Measurements from ENCODE around the gene MARK3.

Gene MARK3

DNA sequence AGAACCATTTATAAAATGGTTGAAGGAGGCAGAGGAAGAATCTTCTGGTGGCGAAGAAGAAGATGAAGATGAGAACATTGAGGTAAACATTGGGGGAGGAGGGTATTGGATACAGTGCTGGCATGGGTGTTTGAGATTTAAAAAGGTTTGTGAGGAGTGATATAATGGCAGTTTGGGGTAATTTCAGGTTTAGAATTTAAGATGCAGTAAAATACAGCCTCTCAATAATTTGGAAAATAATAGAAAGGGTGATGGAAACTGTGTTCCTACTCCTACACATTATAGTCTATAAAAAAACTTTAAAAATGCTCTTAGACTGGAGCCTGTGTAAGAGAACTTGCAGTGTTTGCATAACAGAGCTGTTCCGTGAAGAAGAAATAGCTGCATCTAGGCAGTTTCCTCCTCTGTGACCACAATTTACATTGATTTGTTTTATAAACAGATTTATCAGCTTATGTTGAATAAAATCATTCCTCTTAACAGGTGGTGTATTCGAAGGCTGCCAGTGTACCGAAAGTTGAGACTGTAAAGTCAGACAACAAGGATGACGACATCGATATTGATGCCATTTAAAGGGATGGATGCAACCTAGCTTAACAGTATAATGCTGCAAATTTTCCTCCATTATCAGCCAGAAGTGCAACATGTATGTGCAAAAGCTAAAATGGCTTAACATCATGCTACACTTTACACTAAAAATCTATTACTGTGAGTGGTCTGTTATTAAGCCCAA lies 44.6 kb upstream of the MARK3 start:
- Histone ChIP-seq H3K9me3 (ENCODE audit: control insufficient read depth, low read length) (no peaks in the 10 kb centered on the region), H3K27me3 (ENCODE audit: control insufficient read depth, insufficient read depth, low read length) (no peaks in the 10 kb centered on the region), H3K9ac (no peak overlapping the region), H3K36me3 (ENCODE audit: control insufficient read depth, insufficient read depth, low read length) (no peaks in the 10 kb centered on the region), H3K4me2 (ENCODE audit: low read length) (no peak overlapping the region), H3K27ac (no peak overlapping the region), H3K4me1 (peaks cover 13% of the 10 kb centered on the region), H3K79me2 (peaks cover 14% of the 10 kb centered on the region), H2AFZ (no peak overlapping the region), H3K4me3 (ENCODE audit: low read depth, low read length) (no peak overlapping the region)
- TF ChIP-seq CTCF (IDR thresholded peaks at IDR 0.05), result no peak

- no peaks in the 10 kb centered on the region for H3K36me3 ChIP-seq (ENCODE audit: control insufficient read depth, insufficient read depth, low read length)
- H3K27ac ChIP-seq, result no peak overlapping the region
Measured at GRCh38 chr14:103341250-103342129, 43.7 kb upstream of the MARK3 start.

DNA sequence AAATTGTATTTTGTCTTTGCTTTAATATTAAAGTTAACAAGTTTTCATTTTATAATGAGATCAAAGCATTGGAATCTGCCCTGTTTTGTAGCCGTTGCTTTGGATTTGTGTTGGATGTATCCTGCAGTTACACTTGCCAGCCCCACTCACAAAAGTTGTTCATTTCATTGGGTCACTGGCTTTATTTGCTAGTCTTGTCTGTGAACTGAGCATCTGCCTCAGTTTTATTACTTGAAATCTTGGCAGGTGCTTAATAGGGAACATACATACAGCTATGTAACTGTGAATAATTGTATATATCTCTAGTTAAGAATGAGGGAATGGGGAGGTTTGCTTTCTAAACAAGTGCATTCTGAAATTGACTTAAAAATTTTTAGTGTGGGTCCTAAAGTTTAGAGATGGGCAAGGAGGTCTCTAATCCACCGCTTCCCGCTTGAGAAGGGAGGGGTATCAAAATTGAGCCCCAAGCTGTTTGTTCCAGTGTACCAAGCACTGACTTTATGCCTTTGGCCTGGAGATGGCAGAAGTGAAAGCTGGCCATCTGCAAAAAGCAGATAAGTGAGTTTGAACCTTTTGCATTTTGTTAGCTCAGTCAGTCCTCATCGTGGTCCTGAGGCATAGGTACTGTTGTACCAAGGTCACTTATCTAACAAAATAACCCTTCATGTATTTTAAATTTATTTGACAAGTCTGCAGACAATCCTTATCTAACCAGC lies 41.9 kb upstream of the MARK3 start:
- H3K36me3 ChIP-seq (ENCODE audit: control insufficient read depth, insufficient read depth, low read length), result no peaks in the 10 kb centered on the region
- H3K79me2 ChIP-seq, result no peaks in the 10 kb centered on the region
- no peak for TF ChIP-seq CTCF (IDR thresholded peaks at IDR 0.05)
- H3K4me1 ChIP-seq, result peaks cover 8% of the 10 kb centered on the region
- no peak overlapping the region for H2AFZ ChIP-seq
- no peak overlapping the region for H3K9ac ChIP-seq
- no peak overlapping the region for H3K4me2 ChIP-seq (ENCODE audit: low read length)
- H3K9me3 ChIP-seq (ENCODE audit: control insufficient read depth, low read length), result no peaks in the 10 kb centered on the region
- H3K4me3 ChIP-seq (ENCODE audit: low read depth, low read length), result no peak overlapping the region
- no peak overlapping the region for H3K27ac ChIP-seq
- no peaks in the 10 kb centered on the region for H3K27me3 ChIP-seq (ENCODE audit: control insufficient read depth, insufficient read depth, low read length)

More at GRCh38 chr14:103341250-103342129, 43.7 kb upstream of the MARK3 start:
- Histone ChIP-seq H3K4me1 (peaks cover 5% of the 10 kb centered on the region), H3K9ac (no peak overlapping the region), H3K27me3 (ENCODE audit: control insufficient read depth, insufficient read depth, low read length) (no peaks in the 10 kb centered on the region), H3K4me3 (ENCODE audit: low read depth, low read length) (no peak overlapping the region), H3K79me2 (peaks cover 6% of the 10 kb centered on the region), H3K9me3 (ENCODE audit: control insufficient read depth, low read length) (no peaks in the 10 kb centered on the region), H3K4me2 (ENCODE audit: low read length) (no peak overlapping the region), H2AFZ (no peak overlapping the region)
- no peak for TF ChIP-seq CTCF (IDR thresholded peaks at IDR 0.05)

- no peak for TF ChIP-seq CTCF (IDR thresholded peaks at IDR 0.05)
- H3K4me1 ChIP-seq, result peaks cover 8% of the 10 kb centered on the region
Measured at GRCh38 chr14:103343905-103344797, 41.1 kb upstream of the MARK3 start.

More at GRCh38 chr14:103343905-103344797, 41.1 kb upstream of the MARK3 start:
- Histone ChIP-seq H3K36me3 (ENCODE audit: control insufficient read depth, insufficient read depth, low read length) (no peaks in the 10 kb centered on the region), H3K79me2 (no peaks in the 10 kb centered on the region), H3K27ac (no peak overlapping the region), H2AFZ (no peak overlapping the region), H3K4me3 (ENCODE audit: low read depth, low read length) (no peak overlapping the region), H3K9me3 (ENCODE audit: control insufficient read depth, low read length) (no peaks in the 10 kb centered on the region), H3K9ac (no peak overlapping the region), H3K27me3 (ENCODE audit: control insufficient read depth, insufficient read depth, low read length) (no peaks in the 10 kb centered on the region), H3K4me2 (ENCODE audit: low read length) (no peak overlapping the region)

All from parathyroid adenoma (tissue), 2 donors.